IPS DF 4.7 (cell line): ENCODE measurements around the gene CTIF.
A peak's percentile ranks its signal among the peaks of the same experiment; 100 is the strongest.
"Not testable (repeated sequence)": the region's sequence is repeated elsewhere in the genome, so short reads cannot be mapped to it uniquely, and the experiment has no call there.

Experiments used
- DNase-seq: peaks from one replicate; pipeline ENCODE4 v3.0.0-alpha.2; 2013; ENCODE audit warnings: low spot score; ENCODE audit errors: extremely low read depth

Gene CTIF

DNA sequence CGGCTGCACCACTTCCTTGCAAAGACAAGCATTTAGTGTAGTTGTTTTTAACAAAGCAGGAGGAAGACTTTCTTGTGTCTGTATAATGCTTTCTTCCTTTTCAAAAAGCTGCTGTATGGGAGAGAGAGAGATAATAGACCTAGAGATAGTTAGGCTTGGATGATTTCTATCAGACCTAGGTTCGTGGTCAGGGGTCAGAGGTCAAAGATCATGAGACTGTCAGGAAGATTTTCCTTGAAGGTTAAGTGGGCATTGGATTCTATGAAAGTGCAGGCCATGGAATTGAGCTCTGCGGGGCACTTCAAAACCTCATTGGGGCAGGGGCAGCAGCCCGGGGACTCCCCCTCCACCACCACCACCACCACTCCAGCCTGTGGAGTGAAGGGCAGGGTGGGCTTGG is 164.6 kb downstream of the CTIF start:
- DNase-seq, result no peak

DNA sequence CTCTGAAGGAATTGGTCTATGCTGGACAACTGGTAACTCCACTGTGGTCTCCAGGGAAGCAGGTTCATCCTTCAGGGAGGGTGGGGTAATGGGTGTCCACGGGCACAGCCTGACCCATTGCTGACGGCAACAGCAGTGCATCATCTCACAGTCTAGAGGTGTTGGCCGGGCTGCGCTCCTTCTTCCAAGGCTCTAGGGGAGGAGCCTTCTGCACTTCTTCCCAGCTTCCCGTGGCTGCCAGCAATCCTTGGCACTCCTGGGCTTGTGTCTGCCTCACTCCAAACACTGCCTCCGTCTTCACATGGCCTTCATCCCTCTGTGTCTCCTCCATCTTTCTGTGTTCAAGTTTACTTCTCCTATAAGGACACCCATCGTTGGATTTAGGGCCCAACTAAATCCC is 166.2 kb downstream of the CTIF start:
- no peak for DNase-seq

DNA sequence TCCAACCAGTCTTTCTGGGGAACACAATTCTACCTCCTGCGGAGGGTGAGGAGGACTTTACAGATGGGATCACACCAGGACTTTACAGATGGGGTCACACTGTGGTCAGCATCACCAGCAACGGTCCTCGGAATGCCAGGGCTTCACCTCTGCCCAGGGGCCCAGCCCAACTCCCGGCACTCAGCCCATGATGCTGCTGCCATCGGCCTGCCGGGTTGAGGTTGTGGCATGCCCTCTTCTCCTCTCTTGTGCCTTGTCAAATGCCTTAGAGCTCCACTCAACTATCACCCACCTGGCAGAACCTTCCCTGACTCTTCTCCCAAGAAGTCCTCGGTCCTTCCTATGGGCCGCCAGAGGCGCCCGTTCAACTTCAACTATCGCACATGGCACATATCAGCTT is 166.7 kb downstream of the CTIF start:
- DNase-seq, result no peak

DNA sequence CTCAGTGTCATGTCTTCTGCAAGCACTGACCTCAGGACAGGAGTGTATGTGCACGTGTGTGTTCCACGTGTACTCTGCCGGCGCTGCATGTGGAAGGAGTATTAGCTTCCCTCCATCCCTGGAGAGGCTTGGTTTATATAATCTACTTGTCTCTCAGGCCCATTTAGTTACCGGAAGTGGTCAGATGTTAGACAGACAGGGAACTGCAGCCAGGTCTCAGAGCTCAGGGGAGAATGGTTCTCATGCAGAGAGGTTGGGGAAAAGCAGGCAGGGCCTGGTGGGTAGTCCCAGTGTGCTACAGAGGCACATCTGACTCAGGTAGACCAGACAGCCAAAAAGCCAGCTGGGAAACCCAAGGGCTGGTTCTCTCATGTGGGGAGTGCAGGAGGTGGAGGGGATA is 167.9 kb downstream of the CTIF start:
- DNase-seq, result no peak

DNA sequence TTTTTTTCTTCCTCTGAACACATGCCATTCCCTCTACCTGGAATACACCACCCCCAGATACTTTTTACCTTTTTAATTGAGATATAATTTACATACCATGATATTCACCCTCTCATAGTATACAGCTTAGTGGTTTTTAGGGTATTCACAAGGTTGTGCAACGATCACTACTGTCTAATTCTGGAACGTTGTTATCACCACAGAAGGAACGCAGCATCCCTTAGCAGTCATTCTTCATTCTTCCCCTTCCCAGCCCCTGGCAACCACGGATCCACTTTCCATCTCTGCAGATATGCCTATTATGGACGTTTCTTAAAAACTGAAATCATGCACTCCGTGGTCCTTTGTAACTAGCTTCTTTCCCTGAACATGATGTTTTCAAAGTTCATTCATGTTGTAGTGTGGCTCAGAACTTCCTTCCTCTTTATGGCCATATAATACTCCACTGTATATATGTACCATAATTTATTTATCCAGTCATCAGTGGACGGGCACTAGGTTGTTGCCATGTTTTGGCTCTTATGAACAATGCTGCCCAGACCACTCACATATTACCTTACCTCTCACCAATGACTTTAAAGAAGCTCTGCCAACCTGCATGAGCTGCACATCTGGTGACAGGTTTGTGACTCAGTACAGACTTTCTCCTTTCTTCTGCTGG is 168.9 kb downstream of the CTIF start:
- DNase-seq, result no peak

DNA sequence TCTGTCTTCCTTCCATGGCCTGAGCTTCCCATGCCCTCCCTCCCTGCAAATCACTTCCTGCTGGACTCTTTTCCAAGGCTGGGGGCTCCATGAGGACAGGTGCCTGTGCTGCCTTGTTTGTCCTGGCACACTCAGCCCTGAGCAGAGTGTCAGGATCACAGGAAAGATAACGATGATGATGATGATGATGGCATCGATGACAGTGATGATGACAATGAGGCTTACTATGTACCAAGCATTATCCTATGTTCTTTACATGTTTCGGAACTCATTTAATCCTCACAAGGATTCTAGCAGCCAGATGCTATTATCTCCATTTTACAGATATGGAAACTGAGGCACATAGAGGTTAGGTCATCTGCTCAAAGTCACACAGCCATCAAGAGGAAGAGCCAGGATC is 170.0 kb downstream of the CTIF start:
- DNase-seq, result no peak

DNA sequence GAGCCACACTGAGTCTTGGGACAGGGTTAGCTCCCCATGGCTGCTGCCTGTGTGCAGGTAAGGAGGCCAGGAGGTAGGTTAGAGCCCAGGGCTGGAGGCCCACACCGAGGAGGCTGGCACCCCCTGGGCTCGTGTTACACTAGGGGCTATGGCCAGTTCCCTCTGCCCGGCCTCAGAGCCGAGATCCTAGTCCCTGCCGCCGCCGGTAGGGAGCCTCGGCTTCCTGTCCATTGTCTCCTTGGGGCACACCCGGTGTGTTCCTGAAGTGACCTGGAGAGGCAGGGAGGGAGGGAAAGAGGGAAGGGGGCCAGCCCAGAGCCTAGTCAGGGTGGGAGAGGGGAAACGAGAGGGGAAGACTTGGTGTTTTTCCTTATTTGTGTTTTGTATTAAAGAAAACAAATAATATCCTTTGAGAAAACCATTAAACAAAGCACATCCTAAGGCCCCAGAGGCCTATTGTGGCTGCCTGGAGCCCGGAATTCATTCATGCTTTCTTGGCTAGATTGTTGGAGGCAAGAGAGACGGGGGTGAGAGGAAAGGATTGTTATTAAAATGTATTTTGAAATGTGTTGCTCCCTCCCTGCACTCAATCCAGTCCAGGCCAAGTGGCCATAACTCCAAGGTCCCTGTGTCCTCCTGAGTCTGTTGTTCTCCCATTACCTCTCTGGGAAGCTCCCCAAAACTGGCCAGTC is 170.7 kb downstream of the CTIF start:
- no peak for DNase-seq

DNA sequence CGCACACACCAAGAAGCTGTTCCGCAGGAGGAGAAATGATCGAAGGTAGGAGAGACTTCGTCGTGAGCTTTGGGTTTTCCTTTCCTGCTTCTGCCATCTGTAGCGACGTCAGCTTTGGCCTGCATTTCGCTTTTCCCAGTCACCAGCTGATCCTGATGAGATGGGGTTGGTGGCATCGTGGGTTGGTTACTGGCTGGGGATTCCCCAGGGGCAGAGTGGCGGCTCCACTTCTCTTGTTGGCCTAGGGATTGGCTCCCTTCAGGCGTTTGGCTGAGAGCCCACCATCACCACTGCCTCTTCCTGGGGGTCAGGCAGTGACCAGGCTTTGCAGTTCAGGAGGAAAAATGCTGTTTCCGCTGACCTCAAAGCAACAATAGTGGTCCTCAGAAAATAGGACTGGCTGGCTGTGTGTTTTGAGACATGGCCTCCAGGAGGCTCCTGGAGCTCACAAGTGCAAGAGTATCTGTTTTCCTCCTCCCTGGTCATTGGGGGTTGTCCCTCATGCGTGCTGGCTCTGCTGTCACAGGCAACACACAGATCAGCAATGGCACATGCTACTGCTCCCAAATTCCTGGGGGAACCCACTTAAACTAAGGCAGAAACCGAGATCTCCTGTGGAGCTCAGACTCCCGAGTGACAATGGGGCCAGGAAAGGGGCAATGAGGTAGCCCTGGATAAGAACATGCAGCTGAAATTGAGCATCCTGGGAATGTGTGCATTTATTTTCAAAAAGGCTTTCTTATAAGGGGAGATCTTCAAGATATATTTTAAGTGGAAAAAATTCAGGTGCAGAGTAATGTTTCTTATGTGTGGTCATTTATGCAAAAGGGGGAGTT is 173.0 kb downstream of the CTIF start:
- peak; percentile 19 for DNase-seq

DNA sequence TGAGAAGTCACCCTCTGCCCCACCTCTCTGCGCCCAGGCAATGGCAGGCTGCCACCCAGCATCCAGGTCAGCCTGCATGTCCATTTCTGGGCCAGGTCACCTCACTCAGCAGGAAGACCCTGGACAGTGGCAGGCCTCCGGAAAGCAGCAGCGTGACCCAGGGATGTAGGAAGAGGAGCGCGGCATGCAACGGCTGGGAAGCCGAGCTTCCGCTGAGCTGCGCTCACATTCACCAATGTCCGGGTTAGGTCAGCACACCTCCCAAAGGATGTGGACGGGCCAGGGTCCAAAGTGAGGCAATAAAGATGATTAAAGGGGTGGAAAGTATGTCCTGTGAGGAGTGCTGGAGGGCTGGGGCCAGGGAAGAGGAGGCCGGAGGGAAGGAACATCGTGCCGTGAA is 174.5 kb downstream of the CTIF start:
- DNase-seq, result no peak

DNA sequence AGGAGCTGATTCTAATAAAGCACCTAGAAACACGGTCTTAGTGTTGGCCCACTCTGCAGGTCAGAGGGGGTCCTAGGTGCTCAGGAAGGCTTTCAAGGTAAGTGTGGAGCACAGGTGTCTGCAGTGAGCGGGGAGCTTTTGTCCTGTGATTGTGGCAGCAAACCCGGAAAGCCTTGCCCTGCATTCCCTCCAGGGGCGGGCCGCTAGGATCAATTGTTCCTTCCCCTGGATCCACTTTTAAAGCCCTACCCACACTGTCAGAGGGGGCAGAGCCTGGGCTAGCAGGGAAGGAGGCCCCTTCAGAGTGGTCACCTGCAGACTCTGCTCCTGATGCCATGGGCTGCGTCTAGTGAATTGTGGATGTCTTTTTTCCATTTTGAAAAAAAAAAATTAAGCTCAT is 176.0 kb downstream of the CTIF start:
- DNase-seq, result no peak

DNA sequence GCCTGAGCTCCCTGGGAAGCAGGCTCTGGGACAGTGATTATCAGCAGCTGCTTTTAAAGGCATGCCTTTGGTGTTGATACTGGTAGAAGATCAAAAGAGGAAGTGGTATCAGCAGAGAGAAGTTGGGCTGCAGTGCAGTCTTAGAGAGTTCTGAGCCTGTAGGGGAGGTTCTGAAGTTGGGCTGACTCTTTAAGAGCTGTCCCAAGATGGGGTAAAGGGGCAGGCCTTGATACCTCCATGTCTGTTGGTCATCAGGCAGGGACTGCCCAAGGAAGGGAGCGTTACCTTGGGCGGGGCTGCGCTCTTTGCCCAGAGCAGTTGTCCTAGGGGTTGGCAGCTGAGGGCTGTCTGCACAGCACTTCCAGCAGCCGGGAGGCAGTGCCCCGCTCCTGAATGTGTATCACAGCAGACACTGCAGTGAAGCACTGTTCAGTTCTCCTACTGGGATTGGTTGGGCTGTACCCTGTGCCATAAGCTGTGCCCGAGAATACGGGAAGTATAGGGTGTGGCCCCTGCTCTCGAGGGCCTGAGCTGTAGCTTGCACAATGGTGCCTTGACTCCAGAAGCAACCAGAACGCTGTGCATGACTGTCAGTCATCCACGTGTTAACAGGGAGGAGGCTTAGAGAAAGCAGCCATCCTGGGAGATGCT is 177.0 kb downstream of the CTIF start:
- DNase-seq, result no peak

DNA sequence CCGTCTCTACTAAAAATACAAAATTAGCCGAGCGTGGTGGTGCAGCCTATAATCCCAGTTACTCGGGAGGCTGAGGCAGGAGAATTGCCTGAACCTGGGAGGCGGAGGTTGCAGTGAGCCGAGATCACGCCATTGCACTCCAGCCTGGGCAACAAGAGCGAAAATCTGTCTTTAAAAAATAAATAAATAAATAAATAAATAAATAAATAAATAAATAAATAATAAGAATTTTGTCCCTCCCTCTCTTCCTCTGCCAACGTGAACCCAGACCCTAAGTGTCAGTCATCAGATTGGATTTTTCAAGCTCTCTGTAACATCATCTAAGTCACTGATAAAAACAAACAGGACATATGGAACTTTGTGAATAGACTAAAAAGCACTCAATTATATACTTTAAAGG is 178.4 kb downstream of the CTIF start:
- not testable (repeated sequence) for DNase-seq

DNA sequence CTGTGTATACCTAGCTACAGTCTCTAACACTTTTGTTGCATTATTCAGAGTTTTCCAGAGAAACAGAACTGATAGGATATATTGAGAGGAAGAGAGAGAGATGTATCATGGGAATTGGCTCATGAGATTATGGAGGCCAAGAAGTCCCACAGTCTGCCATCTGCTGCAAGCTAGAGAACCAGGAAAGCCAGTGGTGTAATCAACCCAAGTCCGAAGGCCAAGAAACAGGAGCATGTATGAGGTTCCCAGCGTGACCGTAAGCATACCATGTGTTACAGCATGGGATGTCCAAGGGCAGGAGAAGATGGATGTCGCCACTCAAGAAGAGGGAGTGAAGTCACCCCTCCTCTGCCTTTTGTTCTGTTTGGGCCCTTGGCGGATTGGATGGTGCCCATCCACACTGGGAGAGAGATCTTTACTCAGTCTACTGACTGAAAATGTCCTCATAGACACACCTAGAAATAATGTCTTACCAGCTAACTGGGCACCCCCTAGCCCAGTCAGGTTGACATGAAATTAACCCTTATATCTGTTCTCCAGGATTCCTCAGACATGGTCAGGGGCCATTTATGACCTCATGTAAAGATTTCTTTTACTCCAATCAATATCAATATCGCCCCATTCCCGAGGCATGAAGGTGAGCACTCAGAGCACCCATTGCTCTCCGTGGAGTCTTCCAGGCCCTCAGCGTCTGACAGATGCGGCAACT is 179.6 kb downstream of the CTIF start:
- no peak for DNase-seq

DNA sequence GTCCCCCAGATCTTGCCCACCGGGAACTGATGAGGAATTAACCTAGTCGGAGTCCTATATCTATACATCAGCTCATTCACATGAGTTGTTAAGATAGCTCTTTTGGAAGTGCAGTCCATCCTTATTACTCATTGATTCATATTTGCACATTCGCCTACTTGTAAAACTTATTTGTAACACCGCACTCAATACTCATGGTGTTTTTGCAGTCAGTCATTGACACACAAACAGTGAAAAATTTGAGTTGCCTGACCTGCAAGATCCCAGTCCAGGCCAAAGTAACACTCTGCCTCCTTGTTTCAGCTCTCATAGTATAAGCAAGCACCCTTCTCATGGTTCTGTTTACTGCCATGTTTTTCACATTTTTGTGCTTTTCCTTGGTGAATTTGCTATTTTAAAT is 180.6 kb downstream of the CTIF start:
- no peak for DNase-seq

DNA sequence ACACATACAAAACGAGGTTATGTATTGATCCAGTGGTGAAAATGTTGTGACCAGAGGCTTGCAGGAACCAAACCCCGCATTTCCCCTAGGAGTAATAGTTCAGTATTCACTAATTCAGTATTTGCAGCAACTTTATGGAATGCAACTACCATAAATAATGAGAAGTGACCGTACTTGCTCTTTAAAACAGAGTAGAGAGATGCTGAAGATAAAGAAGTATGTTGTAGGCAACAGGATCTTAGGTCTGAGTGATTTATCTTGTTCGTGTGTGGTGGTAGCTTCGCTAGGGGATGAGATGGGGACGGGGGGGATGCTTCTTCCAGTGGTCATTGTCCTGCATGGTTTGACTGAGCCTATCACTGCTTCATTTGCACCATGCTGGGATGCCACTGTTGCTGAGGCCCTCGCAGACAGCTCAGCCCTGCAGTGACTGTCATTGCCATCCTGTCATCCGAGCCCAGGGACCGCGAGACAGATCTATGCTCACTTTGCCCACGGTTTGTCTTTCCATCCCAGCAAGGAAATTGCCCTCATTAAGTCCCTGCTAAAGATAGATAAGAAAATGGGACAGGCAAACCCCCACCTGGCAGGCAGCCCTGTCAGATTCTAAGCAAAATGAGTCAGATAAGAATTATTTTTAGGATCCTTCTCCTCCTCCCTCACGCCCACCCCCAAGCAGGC is 181.3 kb downstream of the CTIF start:
- no peak for DNase-seq

DNA sequence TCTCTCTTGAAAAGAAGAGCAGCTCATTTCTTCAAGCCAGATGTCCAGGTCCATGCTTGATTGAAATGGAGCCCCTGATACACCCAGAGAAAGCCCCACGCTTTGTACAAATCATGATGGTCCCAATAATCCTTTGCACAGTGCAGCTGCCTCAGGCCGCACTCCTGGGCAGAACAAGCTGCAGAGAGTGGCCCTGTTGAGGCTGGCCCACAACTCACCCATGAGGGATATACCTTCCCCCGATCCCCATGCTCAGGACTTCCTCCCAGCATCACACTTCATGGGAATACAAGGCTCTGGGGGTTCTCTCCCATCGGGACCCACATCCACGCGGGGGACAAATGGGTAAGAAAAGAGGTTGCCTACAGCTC is 181.8 kb downstream of the CTIF start:
- DNase-seq, result no peak

DNA sequence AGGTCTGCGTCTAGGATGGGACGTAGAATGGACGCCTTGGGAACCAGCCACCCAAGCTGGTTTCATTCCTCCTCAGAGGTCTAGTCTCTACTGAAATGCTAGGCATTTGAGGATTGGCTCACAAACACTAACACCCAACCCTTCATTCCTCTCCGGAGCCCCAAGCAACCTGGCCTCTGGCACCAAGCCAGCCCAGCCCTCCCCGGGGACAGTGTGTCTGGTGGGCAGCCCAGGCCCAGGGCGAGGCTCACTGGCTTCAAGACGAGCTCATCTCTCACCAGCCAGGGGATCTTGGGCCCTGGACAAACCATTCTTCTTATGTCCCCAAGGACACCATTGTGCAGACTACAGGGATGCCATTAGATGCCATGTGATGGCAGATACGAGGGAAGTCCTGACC is 182.5 kb downstream of the CTIF start:
- DNase-seq, result no peak

DNA sequence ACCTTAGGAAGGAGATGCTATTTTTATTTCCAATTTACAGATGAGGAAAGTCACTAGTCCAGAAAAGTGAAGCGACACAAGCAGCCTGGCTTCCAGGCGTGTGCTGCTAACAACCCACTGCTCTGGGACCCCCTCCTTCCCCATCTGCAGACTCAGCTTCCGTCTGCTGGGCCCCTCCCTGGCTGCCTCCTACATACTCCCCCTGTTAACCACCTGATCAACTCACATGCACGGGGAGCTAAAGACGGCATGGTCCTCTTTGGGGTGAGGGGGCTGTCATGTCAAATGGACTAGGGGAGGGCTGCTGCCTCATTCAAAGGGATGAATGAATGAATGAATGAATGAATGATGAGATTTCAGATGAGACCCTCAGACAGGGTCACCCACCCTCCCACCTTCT is 184.2 kb downstream of the CTIF start:
- no peak for DNase-seq

DNA sequence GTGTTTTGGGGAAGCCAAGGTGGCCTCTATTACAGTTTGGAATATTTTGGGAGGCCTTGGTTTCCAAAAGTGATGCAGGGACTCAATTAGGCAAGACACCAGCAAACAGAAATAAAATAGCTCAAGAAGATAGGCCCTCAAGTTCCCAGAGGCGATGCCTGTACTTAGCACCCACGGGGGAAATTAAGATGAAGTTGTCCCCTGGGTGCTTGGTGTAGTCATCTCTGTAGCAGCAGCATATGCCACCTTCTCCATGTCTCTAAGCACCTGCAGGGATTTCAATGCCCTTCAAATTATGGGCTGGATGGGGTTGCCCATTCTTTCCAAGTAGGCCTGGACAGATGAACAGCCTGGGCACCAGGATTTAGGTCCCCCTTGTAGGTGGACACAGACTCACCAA is 185.0 kb downstream of the CTIF start:
- DNase-seq, result no peak

DNA sequence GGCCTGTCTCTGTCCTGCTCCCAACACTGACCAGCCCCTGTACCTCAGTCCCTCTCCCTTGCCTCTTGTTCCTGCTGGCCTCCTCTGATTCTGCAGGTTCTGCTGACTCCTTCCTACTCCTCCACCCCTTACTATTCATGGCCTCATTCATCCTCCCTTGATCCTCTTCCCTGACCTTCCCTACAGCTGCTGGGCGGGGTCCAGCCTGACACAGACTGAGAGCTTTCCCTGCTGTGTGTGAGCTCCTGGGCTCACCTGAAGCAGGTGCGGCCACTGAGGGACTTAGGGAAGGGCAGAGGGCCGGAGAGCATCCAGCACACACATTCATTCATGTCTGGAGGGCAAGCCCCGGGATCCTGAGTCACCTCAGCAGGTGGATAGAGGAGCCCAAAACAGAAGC is 185.6 kb downstream of the CTIF start:
- no peak for DNase-seq

DNA sequence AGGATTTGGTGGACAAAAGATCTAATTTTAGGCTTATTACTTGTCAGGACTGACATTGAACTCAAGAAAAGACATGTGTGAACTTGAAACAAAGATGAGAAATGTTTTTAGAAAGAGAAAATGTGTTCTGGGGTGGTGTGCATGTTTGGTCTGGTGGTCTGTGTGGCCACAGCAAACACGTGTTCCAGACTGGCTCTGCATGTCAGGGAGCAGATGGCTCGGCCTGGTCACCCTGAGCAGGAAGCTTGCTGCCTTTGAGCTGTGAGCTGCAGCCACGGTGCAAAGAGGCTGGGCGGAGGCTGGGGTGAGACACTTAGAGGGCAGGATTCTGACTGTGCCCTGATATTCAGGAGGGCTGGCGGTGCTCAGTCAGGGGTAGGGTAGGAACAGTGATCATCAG is 186.1 kb downstream of the CTIF start:
- no peak for DNase-seq
